SK-N-SH treated with all-trans-retinoic acid at 6 μM for 48 hours (cell line): Measurements from ENCODE around the gene FFAR4.

Source experiments
- ARNTL ChIP-seq: fragments of 450-650 bp; formaldehyde crosslinking; IDR thresholded peaks from 2 replicates; pipeline ENCODE4 v1.5.0; 2020; ENCODE audit warnings: low read depth, mild to moderate bottlenecking, moderate library complexity, borderline replicate concordance
- BACH2 ChIP-seq: fragments of 250-450 bp; sonication (Bioruptor Pico); IDR thresholded peaks from 2 replicates; pipeline ENCODE4 v1.9.0; 2021; ENCODE audit warnings: mild to moderate bottlenecking, borderline replicate concordance
- CREB5 ChIP-seq: fragments of 250-450 bp; sonication (Bioruptor Pico); IDR thresholded peaks from 2 replicates; pipeline ENCODE4 v1.5.1; 2020; ENCODE audit warnings: low read depth, mild to moderate bottlenecking, moderate library complexity
- CSDC2 ChIP-seq: fragments of 250-450 bp; sonication (Bioruptor Pico); IDR thresholded peaks from 2 replicates; pipeline ENCODE4 v1.5.0; 2020; ENCODE audit warnings: mild to moderate bottlenecking, moderate library complexity
- CSRNP3 ChIP-seq: fragments of 250-450 bp; sonication (Bioruptor Pico); IDR thresholded peaks from 2 replicates; pipeline ENCODE4 v1.5.1; 2021; ENCODE audit warnings: mild to moderate bottlenecking, moderate library complexity
- ESRRG ChIP-seq: fragments of 250-450 bp; sonication (Bioruptor Pico); IDR thresholded peaks from 2 replicates; pipeline ENCODE4 v1.6.1; 2021; ENCODE audit warnings: mild to moderate bottlenecking
- GLIS3 ChIP-seq: fragments of 250-450 bp; sonication (Bioruptor Pico); IDR thresholded peaks from 2 replicates; pipeline ENCODE4 v1.5.0; 2020; ENCODE audit warnings: mild to moderate bottlenecking, moderate library complexity
- PATZ1 ChIP-seq: fragments of 250-450 bp; sonication (Bioruptor Pico); IDR thresholded peaks from 2 replicates; pipeline ENCODE4 v1.8.0; 2020; ENCODE audit warnings: mild to moderate bottlenecking, moderate library complexity, borderline replicate concordance
- PPARA ChIP-seq: fragments of 250-450 bp; sonication (Bioruptor Pico); IDR thresholded peaks from 2 replicates; pipeline ENCODE4 v1.5.0; 2020; ENCODE audit warnings: mild to moderate bottlenecking, borderline replicate concordance
- RARB ChIP-seq: fragments of 250-450 bp; sonication (Bioruptor Pico); IDR thresholded peaks from 2 replicates; pipeline ENCODE4 v1.8.0; 2021; ENCODE audit warnings: mild to moderate bottlenecking, moderate library complexity
- SNAI2 ChIP-seq: fragments of 250-450 bp; sonication (Bioruptor Pico); IDR thresholded peaks from 2 replicates; pipeline ENCODE4 v1.5.0; 2020; ENCODE audit warnings: mild to moderate bottlenecking, moderate library complexity
- TCF4 ChIP-seq: fragments of 250-450 bp; sonication (Bioruptor Pico); IDR thresholded peaks from 2 replicates; pipeline ENCODE4 v1.8.0; 2021; ENCODE audit warnings: mild to moderate bottlenecking, moderate library complexity, borderline replicate concordance
- ZFP3 ChIP-seq: fragments of 250-450 bp; sonication (Bioruptor Pico); IDR thresholded peaks from 2 replicates; pipeline ENCODE4 v1.5.0; 2020; ENCODE audit warnings: mild to moderate bottlenecking, moderate library complexity
- ZFP30 ChIP-seq: fragments of 450-650 bp; formaldehyde crosslinking; IDR thresholded peaks from 2 replicates; pipeline ENCODE4 v1.5.0; 2022; ENCODE audit warnings: mild to moderate bottlenecking, moderate library complexity

- TF ChIP-seq SNAI2 (CRISPR knock-in tag) = no peak
- no peak for TF ChIP-seq CREB5 (CRISPR knock-in tag)
- no peak for TF ChIP-seq PPARA (CRISPR knock-in tag)
- TF ChIP-seq ARNTL = no peak
- no peak for TF ChIP-seq RARB (CRISPR knock-in tag)
- TF ChIP-seq ESRRG (CRISPR knock-in tag) = no peak
- TF ChIP-seq ZFP3 (CRISPR knock-in tag) = no peak
- no peak for TF ChIP-seq PATZ1 (CRISPR knock-in tag)
- no peak for TF ChIP-seq CSDC2 (CRISPR knock-in tag)
- no peak for TF ChIP-seq CSRNP3 (CRISPR knock-in tag)
- TF ChIP-seq ZFP30 (CRISPR knock-in tag) = no peak
- TF ChIP-seq TCF4 (CRISPR knock-in tag) = no peak
- no peak for TF ChIP-seq BACH2
- TF ChIP-seq GLIS3 (CRISPR knock-in tag) = no peak
Measured at GRCh38 chr10:93576888-93577287, 10.4 kb downstream of the FFAR4 start.
